ENCODE measurements around the gene WFDC12. TPM values are rescaled to one million over a fixed set of nuclear protein-coding genes. Genes with fewer than 3 reads are reported as not detected.

Gene WFDC12
- polyA plus RNA-seq, 1 experiment: not detected

- Histone ChIP-seq H3K4me3 (ENCODE audit: low read depth, low read length) (no peak overlapping the region), H3K27ac (ENCODE audit: low read depth, low read length) (no peak overlapping the region), H3K27me3 (ENCODE audit: control insufficient read depth, insufficient read depth, low read length) (no peaks in the 10 kb centered on the region), H3K9me3 (ENCODE audit: control insufficient read depth, insufficient read depth, low read length) (no peaks in the 10 kb centered on the region)
- no peak for DNase-seq (ENCODE audit: low read depth, low spot score)
- no peak for TF ChIP-seq CTCF (IDR thresholded peaks at IDR 0.05; ENCODE audit: low read depth, low read length)
- ChIA-PET POLR2A (no interaction called here), CTCF (interaction anchor here (0.8 to 2.2 kb wide), 3 partner anchors 13 to 210 kb away, joined by 3 to 13 read pairs (median 5); no protein-coding TSS in a partner anchor)
Measured at GRCh38 chr20:45083127-45083526, 41.1 kb downstream of the WFDC12 start.

GRCh38 chr20:45082468-45082867, 41.8 kb downstream of the WFDC12 start:
- no peak for DNase-seq (ENCODE audit: low read depth, low spot score)
- CTCF ChIA-PET: interaction anchor here (1.5 to 2.2 kb wide), 2 partner anchors 13 to 39 kb away, joined by 5 to 13 read pairs; no protein-coding TSS in a partner anchor
- H3K27ac ChIP-seq (ENCODE audit: low read depth, low read length): no peak overlapping the region
- POLR2A ChIA-PET: no interaction called here
- H3K27me3 ChIP-seq (ENCODE audit: control insufficient read depth, insufficient read depth, low read length): no peaks in the 10 kb centered on the region
- H3K4me3 ChIP-seq (ENCODE audit: low read depth, low read length): no peak overlapping the region
- no peak for TF ChIP-seq CTCF (IDR thresholded peaks at IDR 0.05; ENCODE audit: low read depth, low read length)
- H3K9me3 ChIP-seq (ENCODE audit: control insufficient read depth, insufficient read depth, low read length): no peaks in the 10 kb centered on the region

- no peaks in the 10 kb centered on the region for H3K27me3 ChIP-seq (ENCODE audit: control insufficient read depth, insufficient read depth, low read length)
- peak; percentile 66 for TF ChIP-seq CTCF (IDR thresholded peaks at IDR 0.05; ENCODE audit: low read depth, low read length)
- no peak overlapping the region for H3K27ac ChIP-seq (ENCODE audit: low read depth, low read length)
- CTCF ChIA-PET: interaction anchor here (0.6 to 1.0 kb wide), 2 partner anchors 14 to 16 kb away, joined by 3 to 4 read pairs; no protein-coding TSS in a partner anchor
- H3K4me3 ChIP-seq (ENCODE audit: low read depth, low read length): no peak overlapping the region
- POLR2A ChIA-PET: no interaction called here
- no peak for DNase-seq (ENCODE audit: low read depth, low spot score)
- no peaks in the 10 kb centered on the region for H3K9me3 ChIP-seq (ENCODE audit: control insufficient read depth, insufficient read depth, low read length)
Measured at GRCh38 chr20:45080867-45081624, 43.2 kb downstream of the WFDC12 start.

- CTCF ChIA-PET: interaction anchor here (1.3 to 2.2 kb wide), 3 partner anchors 18 to 216 kb away, joined by 4 to 10 read pairs (median 8); no protein-coding TSS in a partner anchor
- Histone ChIP-seq H3K4me3 (ENCODE audit: low read depth, low read length) (no peak overlapping the region), H3K9me3 (ENCODE audit: control insufficient read depth, insufficient read depth, low read length) (no peaks in the 10 kb centered on the region), H3K27me3 (ENCODE audit: control insufficient read depth, insufficient read depth, low read length) (no peaks in the 10 kb centered on the region), H3K27ac (ENCODE audit: low read depth, low read length) (no peak overlapping the region)
- TF ChIP-seq CTCF (IDR thresholded peaks at IDR 0.05; ENCODE audit: low read depth, low read length): no peak
- POLR2A ChIA-PET: no interaction called here
- no peak for DNase-seq (ENCODE audit: low read depth, low spot score)
Measured at GRCh38 chr20:45077559-45077958, 46.7 kb downstream of the WFDC12 start.

Other genes starting within 250 kb of the WFDC12 start
- 148 and 178 TPM in 2 replicates for gene YWHAB, start 238.8 kb downstream of the WFDC12 start, polyA plus RNA-seq (2011; rRNA removed)
- 20.7 and 25.9 TPM in 2 replicates for gene PABPC1L, start 214.4 kb downstream of the WFDC12 start, polyA plus RNA-seq (2011; rRNA removed)
- gene TOMM34, start 164.1 kb downstream of the WFDC12 start, polyA plus RNA-seq (2011; rRNA removed): 31.8 and 38.7 TPM in 2 replicates
- 18.9 and 25.1 TPM in 2 replicates for gene STK4, start 158.0 kb downstream of the WFDC12 start, polyA plus RNA-seq (2011; rRNA removed)
- 0.30 and 0.31 TPM in 2 replicates for gene KCNS1, start 23.3 kb downstream of the WFDC12 start, polyA plus RNA-seq (2011; rRNA removed)
- not detected in 2 replicates for gene WFDC5, start 9.3 kb downstream of the WFDC12 start, polyA plus RNA-seq (2011; rRNA removed)
- not detected in 2 replicates for gene PI3, start 50.4 kb upstream of the WFDC12 start, polyA plus RNA-seq (2011; rRNA removed)
- gene SEMG1, start 82.6 kb upstream of the WFDC12 start, polyA plus RNA-seq (2011; rRNA removed): not detected in 2 replicates
- not detected in 2 replicates for gene SEMG2, start 96.9 kb upstream of the WFDC12 start, polyA plus RNA-seq (2011; rRNA removed)
- not detected in 2 replicates for gene SLPI, start 130.1 kb upstream of the WFDC12 start, polyA plus RNA-seq (2011; rRNA removed)
- gene RBPJL, start 182.4 kb upstream of the WFDC12 start, polyA plus RNA-seq (2011; rRNA removed): not detected in 2 replicates
- gene MATN4, start 183.8 kb upstream of the WFDC12 start, polyA plus RNA-seq (2011; rRNA removed): 0.04 TPM in 1 of 2 replicates, not detected in the other
- 177 and 204 TPM in 2 replicates for gene SDC4, start 224.0 kb upstream of the WFDC12 start, polyA plus RNA-seq (2011; rRNA removed)
- 25.1 and 33.4 TPM in 2 replicates for gene SYS1, start 238.7 kb upstream of the WFDC12 start, polyA plus RNA-seq (2011; rRNA removed)

Measured in AG04450 (cell line).